Fibroblast of villous mesenchyme (primary cell): ENCODE data around the gene LRRC7. TPM values are rescaled to one million over a fixed set of nuclear protein-coding genes. Genes with fewer than 3 reads are reported as not detected.
A peak's percentile ranks its signal among the peaks of the same experiment; 100 is the strongest.

Source experiments
- DNase-seq: peaks from one replicate; pipeline ENCODE4 v3.0.0-alpha.2; 2010; ENCODE audit warnings: low read depth
- H3K4me3 ChIP-seq: 2 replicates; pipeline ENCODE4 v1.5.1; 2011; ENCODE audit warnings: low read depth, mild to moderate bottlenecking, low read length
- total RNA-seq: library from RNA; depleted of rRNA; stranded (reverse); fragments of >200 nt; gene quantifications from 2 replicates; pipeline ENCODE4 v1.2.3, GENCODE V29; 2012
- TF ChIP-seq, protein P1 (sequence below): IDR thresholded peaks from 2 replicates; pipeline ENCODE4 v1.5.1; 2012; ENCODE audit warnings: low read depth, mild to moderate bottlenecking, low read length; ENCODE audit not compliant: insufficient read depth

The LRRC7 gene
- total RNA-seq, 1 donor: 0.43 TPM

DNA sequence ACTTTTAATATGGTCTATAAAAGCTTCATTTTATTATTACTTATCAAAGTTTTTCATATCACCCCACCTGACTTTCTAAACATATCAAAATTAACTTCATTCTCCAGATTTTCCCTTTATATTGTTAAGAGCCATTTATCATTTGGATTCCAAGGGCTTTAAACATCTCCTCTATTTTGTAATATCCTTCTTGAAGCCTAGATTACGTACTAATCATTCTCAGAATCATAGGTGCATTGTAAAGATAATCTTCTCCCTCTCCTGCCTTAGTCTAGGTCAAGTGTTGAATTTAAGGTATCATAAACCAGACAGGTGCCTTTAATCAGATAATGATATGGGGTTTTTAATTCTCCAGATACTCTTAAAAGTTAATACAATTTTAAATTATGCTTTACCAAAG, 509.3 kb downstream of the LRRC7 start:
- DNase-seq: no peak
- no peak overlapping the region for H3K4me3 ChIP-seq
- TF ChIP-seq, protein P1, sequence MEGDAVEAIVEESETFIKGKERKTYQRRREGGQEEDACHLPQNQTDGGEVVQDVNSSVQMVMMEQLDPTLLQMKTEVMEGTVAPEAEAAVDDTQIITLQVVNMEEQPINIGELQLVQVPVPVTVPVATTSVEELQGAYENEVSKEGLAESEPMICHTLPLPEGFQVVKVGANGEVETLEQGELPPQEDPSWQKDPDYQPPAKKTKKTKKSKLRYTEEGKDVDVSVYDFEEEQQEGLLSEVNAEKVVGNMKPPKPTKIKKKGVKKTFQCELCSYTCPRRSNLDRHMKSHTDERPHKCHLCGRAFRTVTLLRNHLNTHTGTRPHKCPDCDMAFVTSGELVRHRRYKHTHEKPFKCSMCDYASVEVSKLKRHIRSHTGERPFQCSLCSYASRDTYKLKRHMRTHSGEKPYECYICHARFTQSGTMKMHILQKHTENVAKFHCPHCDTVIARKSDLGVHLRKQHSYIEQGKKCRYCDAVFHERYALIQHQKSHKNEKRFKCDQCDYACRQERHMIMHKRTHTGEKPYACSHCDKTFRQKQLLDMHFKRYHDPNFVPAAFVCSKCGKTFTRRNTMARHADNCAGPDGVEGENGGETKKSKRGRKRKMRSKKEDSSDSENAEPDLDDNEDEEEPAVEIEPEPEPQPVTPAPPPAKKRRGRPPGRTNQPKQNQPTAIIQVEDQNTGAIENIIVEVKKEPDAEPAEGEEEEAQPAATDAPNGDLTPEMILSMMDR: no peak

DNA sequence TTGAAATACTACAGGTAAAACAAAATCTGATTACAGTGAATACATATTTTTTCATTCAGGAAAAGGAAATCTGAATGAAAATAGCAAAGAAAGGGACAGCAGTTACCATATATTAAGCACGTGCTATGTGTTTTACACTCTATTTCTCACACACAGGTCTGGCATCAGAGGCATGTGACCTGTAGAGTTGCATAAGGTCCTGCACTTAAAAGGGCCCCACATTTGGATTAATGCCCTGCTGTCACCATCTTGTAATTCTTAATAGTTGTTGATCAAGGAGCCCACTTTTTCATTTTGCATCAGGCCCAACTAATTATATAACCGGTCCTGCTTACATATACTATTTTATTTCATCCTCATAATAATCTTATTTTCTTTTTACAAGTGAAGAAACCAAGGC, 511.8 kb downstream of the LRRC7 start:
- no peak for DNase-seq
- TF ChIP-seq, protein P1: no peak
- no peak overlapping the region for H3K4me3 ChIP-seq

DNA sequence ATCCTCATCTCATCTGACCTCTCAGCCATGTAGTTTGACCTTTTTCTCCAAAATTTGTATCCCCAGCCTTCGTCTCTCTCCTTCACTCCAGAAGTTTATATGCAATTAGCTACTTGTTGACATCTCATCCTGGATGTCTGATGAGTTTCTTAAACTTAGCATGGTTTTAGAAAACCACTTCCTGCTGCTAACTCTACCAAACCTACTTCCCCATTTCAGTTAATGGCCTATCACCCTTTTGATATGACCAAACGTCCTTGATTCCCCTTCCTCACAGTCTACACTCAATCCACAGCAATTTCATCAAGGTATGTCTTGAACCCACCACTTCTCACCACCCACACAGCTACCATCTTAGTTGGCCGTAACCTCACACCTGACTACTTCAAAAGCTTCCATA, 515.8 kb downstream of the LRRC7 start:
- no peak overlapping the region for H3K4me3 ChIP-seq
- no peak for DNase-seq
- TF ChIP-seq, protein P1: no peak

DNA sequence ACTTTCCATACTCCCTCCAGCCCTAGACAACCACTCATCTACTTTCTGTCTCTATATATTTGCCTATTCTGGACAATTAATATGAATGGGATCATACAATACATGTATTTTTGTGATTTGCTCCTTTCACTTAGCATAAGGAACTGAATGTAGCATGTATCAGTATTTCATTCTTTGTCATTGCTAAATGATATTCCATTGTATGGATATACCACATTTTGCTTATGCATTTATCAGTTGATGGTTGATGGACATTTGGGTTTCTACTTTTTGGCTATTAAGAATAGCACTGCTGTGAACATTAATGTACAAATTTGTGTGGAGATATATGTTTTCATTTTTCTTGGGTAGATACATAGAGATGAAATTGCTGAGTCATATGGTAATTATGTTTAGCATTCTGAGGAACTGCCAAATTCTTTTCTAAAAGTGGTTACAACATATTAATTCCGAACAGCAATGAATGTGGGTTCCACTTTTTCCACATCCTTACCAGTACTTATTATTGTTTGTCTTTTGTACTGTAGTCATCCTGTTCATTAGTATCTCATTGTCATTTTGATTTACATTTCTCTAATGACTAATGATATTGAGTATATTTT, 516.7 kb downstream of the LRRC7 start:
- H3K4me3 ChIP-seq: no peak overlapping the region
- peak; percentile 52 for DNase-seq
- TF ChIP-seq, protein P1: no peak

DNA sequence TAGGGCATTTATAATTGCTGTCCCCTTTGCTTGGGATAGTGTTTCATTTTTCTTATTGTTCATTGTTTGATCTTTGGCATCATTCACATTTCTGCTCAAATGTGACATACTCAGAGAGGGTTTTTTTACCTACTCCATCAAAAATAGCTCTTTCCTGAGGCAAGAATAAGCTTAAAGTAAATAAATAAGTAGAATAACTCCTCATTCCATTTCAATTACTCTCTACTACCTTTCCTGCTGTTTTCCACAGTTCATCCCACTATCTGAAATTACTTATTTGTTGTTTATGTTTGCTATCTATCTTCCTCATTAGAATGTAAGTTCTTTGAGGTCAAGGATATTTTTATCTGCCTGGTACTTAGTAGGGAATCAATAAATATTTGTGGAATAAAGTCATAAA, 517.8 kb downstream of the LRRC7 start:
- H3K4me3 ChIP-seq: no peak overlapping the region
- no peak for DNase-seq
- TF ChIP-seq, protein P1: no peak

DNA sequence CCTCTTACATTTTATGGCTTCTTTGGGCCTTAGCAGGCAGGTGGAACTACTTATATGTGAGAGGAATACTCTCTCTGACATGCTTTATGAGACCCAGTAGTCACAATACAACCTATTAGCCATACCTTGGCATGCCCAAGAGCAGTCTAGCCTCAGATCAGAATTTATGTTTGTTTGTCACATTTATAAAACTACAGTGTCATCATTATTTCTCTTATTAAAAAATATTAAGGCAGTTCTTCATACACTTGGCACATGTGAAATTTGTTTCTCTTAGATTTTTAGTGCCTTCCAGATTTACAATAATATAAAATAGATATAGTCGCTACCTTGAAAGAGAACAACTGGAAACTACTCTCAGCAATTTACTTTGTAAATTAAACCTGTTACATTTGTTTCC, 519.2 kb downstream of the LRRC7 start:
- H3K4me3 ChIP-seq: no peak overlapping the region
- DNase-seq: no peak
- TF ChIP-seq, protein P1: no peak

DNA sequence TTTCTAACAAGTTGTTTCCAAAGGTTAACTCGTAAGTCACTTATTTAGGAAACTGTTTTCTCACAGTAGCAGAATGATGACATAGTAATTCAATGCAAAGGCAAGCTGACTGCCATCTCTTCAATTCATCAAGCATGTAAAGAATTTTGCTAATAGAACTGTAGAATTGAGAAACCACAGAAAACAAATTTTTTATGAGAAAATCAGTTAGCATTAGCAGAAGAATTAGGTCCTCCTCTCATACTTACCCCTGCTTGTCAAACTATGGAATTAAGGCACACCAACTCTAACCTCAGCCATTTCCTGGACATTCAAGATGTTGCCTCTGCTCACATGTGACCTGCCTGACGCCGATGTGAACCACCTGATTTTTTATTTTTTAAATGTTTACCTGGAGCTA, 522.4 kb downstream of the LRRC7 start:
- TF ChIP-seq, protein P1: no peak
- H3K4me3 ChIP-seq: no peak overlapping the region
- peak; percentile 4 for DNase-seq
